GM08714 (cell line): ENCODE data around the gene GALNT14.

Experiments
- H3K4me3 ChIP-seq: fragments of 200-500 bp; sonication (Bioruptor generic); 2 replicates; pipeline ENCODE4 v1.5.1; 2014; ENCODE audit warnings: mild to moderate bottlenecking, low read length, inconsistent platforms
- ZNF274 ChIP-seq: IDR thresholded peaks from 2 replicates; pipeline ENCODE4 v1.6.1; 2012; ENCODE audit warnings: mild to moderate bottlenecking, low read depth, low read length

Gene GALNT14

GRCh38 chr2:31008561-31009114 lies 129.6 kb downstream of the GALNT14 start:
- no peak overlapping the region for H3K4me3 ChIP-seq
- TF ChIP-seq ZNF274 = no peak

GRCh38 chr2:31004257-31004656 lies 134.0 kb downstream of the GALNT14 start:
- TF ChIP-seq ZNF274 = no peak
- H3K4me3 ChIP-seq = no peak overlapping the region

- no peak overlapping the region for H3K4me3 ChIP-seq
- no peak for TF ChIP-seq ZNF274
Measured at GRCh38 chr2:31003749-31004148, 134.5 kb downstream of the GALNT14 start.

GRCh38 chr2:31002537-31003150 lies 135.6 kb downstream of the GALNT14 start:
- no peak for TF ChIP-seq ZNF274
- no peak overlapping the region for H3K4me3 ChIP-seq

GRCh38 chr2:31000970-31001369 lies 137.3 kb downstream of the GALNT14 start:
- no peak for TF ChIP-seq ZNF274
- no peak overlapping the region for H3K4me3 ChIP-seq

- no peak for TF ChIP-seq ZNF274
- H3K4me3 ChIP-seq = no peak overlapping the region
Measured at GRCh38 chr2:30998672-30999071, 139.6 kb downstream of the GALNT14 start.

GRCh38 chr2:30997979-30998378 lies 140.3 kb downstream of the GALNT14 start:
- H3K4me3 ChIP-seq = no peak overlapping the region
- TF ChIP-seq ZNF274 = no peak

- H3K4me3 ChIP-seq = no peak overlapping the region
- TF ChIP-seq ZNF274 = no peak
Measured at GRCh38 chr2:30994227-30995056, 143.8 kb downstream of the GALNT14 start.

- no peak for TF ChIP-seq ZNF274
Measured at GRCh38 chr2:30992781-30993180, 145.5 kb downstream of the GALNT14 start.

GRCh38 chr2:30990671-30991070 lies 147.6 kb downstream of the GALNT14 start:
- no peak overlapping the region for H3K4me3 ChIP-seq
- no peak for TF ChIP-seq ZNF274

More at GRCh38 chr2:30992781-30993180, 145.5 kb downstream of the GALNT14 start:
- no peak overlapping the region for H3K4me3 ChIP-seq

GRCh38 chr2:30990176-30990575 lies 148.1 kb downstream of the GALNT14 start:
- H3K4me3 ChIP-seq = no peak overlapping the region
- TF ChIP-seq ZNF274 = no peak

GRCh38 chr2:30989746-30990145 lies 148.5 kb downstream of the GALNT14 start:
- no peak overlapping the region for H3K4me3 ChIP-seq
- no peak for TF ChIP-seq ZNF274

GRCh38 chr2:30987566-30987965 lies 150.7 kb downstream of the GALNT14 start:
- TF ChIP-seq ZNF274 = no peak
- H3K4me3 ChIP-seq = no peak overlapping the region

- TF ChIP-seq ZNF274 = no peak
- no peak overlapping the region for H3K4me3 ChIP-seq
Measured at GRCh38 chr2:30986231-30986580, 152.0 kb downstream of the GALNT14 start.
